GM12874 (cell line): ENCODE measurements around the gene CDH23.

Experiments
- CTCF ChIP-seq: IDR thresholded peaks from 2 replicates; pipeline ENCODE4 v1.5.1; 2011; ENCODE audit warnings: low read depth, mild to moderate bottlenecking, control low read depth, low read length, moderate library complexity; ENCODE audit not compliant: insufficient read depth

Gene CDH23

DNA sequence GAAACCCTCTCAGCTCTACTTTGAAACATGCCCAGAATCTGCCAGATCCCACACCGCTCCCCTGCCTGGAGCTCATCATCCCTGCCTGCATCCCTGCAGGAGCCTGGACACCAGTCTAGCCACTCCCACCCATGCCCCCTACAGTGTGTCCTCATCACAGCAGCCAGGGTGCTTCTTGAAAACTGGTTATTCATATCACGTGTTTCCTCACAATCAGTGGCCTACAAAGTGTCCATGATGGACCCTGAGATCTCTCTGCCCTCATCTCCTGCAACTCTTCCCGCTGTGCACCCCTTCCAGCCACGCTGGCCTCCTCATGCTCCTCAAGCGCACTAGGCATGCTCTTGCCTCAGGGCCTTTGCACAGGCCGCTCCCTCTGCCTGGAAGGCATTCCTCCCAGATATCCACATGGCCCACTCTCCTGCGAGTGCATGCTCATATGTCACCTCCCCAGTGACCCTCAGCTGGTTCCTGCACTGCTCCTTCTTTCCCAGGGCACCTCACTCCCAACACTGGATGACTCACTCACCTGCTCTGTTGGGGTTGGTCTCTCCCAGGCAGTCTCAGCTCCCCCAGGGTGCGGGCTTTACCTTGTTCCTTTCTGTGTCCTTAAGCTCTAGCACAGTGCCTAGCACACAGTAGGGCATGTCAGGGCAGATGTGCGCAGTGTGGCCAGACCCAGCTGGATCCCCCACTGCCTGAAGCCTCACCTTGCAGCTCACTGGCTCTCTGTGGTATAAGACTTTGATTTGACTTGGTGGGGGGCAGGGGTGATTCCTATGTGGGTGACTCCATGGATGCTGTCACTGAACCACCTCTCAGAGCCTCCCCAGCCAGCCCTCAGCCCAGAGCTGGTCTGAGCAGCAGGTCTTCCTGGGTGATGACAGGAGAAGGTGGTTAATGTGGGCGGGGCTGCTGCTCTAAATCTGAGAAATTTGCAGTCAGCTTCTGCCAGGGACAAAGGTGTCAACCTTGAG is 37.3 kb downstream of the CDH23 start:
- TF ChIP-seq CTCF: no peak

- no peak for TF ChIP-seq CTCF
These were observed 38.2 kb downstream of the CDH23 start for GRCh38 chr10:71434760-71435394.

GRCh38 chr10:71435571-71436267 is 39.0 kb downstream of the CDH23 start:
- TF ChIP-seq CTCF: no peak

DNA sequence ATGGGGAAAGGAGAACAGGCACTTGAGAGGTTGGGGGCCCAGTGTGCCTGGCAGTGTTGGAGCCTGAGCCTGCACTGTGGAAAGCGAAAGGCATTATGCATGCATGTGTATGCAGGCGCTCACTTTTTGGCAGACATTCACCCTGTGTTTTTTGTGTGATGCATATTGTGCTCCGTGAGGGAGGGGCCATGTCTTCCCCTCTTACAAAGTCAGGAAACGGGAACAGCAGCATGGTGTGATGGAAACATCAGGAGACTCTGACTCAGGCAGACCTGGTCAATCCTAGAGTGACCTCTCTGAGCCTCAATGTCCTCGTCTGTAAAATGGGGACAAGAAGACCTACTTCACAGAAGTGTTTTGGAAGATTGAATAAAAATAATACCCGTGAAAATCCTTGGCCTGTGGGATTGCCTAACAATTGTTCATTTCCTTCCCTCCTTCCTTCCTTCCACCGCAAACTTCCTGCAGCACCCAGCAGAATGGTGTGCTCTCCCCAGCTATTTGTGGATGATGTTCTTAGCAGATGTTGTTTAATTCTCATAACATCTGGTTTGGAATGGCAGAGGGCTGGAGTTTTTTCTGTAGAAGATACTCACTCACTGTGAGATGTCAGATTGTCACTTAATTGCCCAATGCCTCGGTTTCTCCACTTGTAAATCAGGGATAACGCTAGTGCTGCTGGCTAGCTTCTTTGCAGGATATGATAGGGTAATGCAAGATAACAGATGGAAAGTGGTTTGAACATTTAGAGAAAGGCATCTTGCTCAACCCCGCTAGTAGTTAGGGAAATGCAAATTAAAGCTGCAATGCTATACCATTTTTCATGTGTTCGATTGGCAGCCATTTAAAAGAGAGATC is 39.8 kb downstream of the CDH23 start:
- no peak for TF ChIP-seq CTCF

DNA sequence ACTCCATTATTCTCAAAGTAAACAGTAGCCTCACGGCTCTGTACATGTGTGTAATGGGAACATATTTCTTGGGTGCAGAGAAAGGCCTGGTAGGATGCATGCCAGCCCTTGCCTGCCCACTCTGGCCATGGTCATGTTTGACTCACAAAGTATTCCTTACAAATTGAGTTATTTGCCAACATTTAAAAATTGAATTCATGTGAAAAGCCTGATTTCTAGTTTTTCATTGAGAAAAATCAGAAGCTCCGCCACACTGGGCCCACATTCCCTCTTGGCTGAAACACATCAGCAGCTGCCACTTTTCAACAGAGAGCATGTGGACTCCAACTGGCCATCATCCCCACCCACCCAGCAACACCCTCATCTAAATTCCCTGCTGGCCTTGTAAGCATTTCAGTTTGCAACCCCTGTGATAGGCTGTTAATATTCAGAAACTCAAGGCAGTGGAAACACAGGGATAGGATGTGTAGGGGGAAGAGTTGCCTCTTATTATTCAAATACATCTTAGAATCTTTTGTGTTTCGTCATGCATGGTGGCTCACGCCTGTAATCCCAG is 40.9 kb downstream of the CDH23 start:
- no peak for TF ChIP-seq CTCF

DNA sequence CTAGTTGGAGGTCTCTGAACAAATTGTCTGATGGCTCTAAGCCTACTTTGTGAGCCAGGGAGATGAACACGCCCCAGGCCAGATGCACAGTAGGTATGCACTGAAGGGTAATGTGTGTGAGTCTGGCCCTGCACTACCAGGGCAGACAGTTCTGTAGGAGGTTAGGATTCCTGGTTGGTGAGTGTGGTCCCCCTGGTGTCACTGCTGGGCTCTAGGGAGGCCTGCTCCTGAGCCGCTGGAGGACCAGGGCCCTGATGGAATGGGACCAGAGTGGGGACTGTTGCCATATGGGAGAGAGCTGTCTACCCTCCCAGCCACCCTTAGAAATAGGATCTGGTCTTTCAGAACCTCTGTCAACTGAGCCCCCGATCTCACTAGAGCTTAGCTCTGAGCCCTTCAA is 42.0 kb downstream of the CDH23 start:
- TF ChIP-seq CTCF: no peak
